Left lung (tissue), 14 donors: ENCODE measurements around the gene SCIN. TPM values are rescaled to one million over a fixed set of nuclear protein-coding genes. Genes with fewer than 3 reads are reported as not detected.
"Not testable (repeated sequence)": the region's sequence is repeated elsewhere in the genome, so short reads cannot be mapped to it uniquely, and the experiment has no call there.

Experiments
- ATAC-seq: fragments of 200-7000 bp; cut with Tn5 transposase; one replicate; pipeline ENCODE4 v1.9.1; 2020; ENCODE audit warnings: moderate library complexity
- DNase-seq, 4 donors: peaks; one replicate each; pipeline ENCODE4 v3.0.0-alpha.2; 2013 to 2020
- H3K27ac ChIP-seq, 2 donors: fragments of 200-600 bp; sonication (generic) in 1 of 2; one replicate each; pipeline versions ENCODE4 v1.5.0 to v1.8.0; 2020 to 2021
- H3K27me3 ChIP-seq, 2 donors: fragments of 200-600 bp; sonication (generic) in 1 of 2; one replicate each; pipeline versions ENCODE4 v1.5.0 to v1.8.0; 2020 to 2021
- H3K36me3 ChIP-seq, 2 donors: fragments of 200-600 bp; sonication (generic) in 1 of 2; one replicate each; pipeline versions ENCODE4 v1.5.0 to v1.8.0; 2020 to 2021
- H3K4me1 ChIP-seq, 2 donors: fragments of 200-600 bp; one replicate each; pipeline ENCODE4 v1.8.0; 2021
- H3K4me3 ChIP-seq, 2 donors: fragments of 200-600 bp; sonication (generic) in 1 of 2; one replicate each; pipeline versions ENCODE4 v1.5.0 to v1.8.0; 2020 to 2021; ENCODE audit warnings: mild to moderate bottlenecking in 1 of 2
- H3K9me3 ChIP-seq, 2 donors: fragments of 200-600 bp; sonication (generic) in 1 of 2; one replicate each; pipeline versions ENCODE4 v1.5.0 to v1.8.0; 2020 to 2021
- CTCF ChIP-seq, 2 donors: fragments of 200-600 bp; sonication (generic) in 1 of 2; IDR thresholded peaks; one replicate each; pipeline versions ENCODE4 v1.5.0 to v1.8.0; 2021; ENCODE audit warnings: antibody characterized with exemption in 2 of 2
- intact Hi-C, 2 donors: fragments of 100-400 bp; cut with DNase I; formaldehyde crosslinking; loops; one replicate each; pipeline versions ENCODE4 v1.11.2 to v1.14.2; 2022
- long read RNA-seq, 12 donors: library from polyadenylated mRNA in 2 of 12; unstranded in 2 of 12; transcript quantifications; one replicate each; pipeline ENCODE4 v2.0.0 and lab custom pipeline, GENCODE V29; 2019 to 2026
- polyA plus RNA-seq, 6 donors: library from polyadenylated mRNA; unstranded; fragments of 120-200 nt; gene quantifications; one replicate each; pipeline ENCODE4 v1.2.1, GENCODE V29; 2013; ENCODE audit not compliant: insufficient read length in 6 of 6
- total RNA-seq, 2 donors: library from RNA; stranded (reverse); fragmentation: NEBNext Ultra II Directional; extraction: Animal tissue kit (Norgen Biotek cat#: 25700); gene quantifications; one replicate each; pipeline ENCODE4 v1.2.1, GENCODE V29; 2021
- donor health status: DM: no; HTN: yes; CAD: no.
- donor health status: DM: no; HTN: no; CAD: no.

SCIN gene
- total RNA-seq (10 to 100 TPM; 13.4 to 13.5 TPM), polyA plus RNA-seq (10 to 100 TPM in 1 of 6 donors, 1 to 10 TPM in 5; 3.4 to 10.2 (median 6.1) TPM)
- long read RNA-seq, donor 1, full-length matches to known transcripts = 6 of 6 reads
- long read RNA-seq, donor 1, partial matches to known transcripts = 0 of 6 reads
- long read RNA-seq, donor 1, other reads (novel, unspliced or antisense) = 0 of 6 reads
- long read RNA-seq, donor 2 = 0 reads
- long read RNA-seq, donor 3 = 0 reads
- long read RNA-seq, donor 4, full-length matches to known transcripts = 1 of 2 reads
- long read RNA-seq, donor 4, partial matches to known transcripts = 1 of 2 reads
- long read RNA-seq, donor 4, other reads (novel, unspliced or antisense) = 0 of 2 reads
- long read RNA-seq, donor 5 = 0 reads
- long read RNA-seq, donor 6, full-length matches to known transcripts = 1 of 1 reads
- long read RNA-seq, donor 6, partial matches to known transcripts = 0 of 1 reads
- long read RNA-seq, donor 6, other reads (novel, unspliced or antisense) = 0 of 1 reads
- long read RNA-seq, donor 7 = 0 reads
- long read RNA-seq, donor 8, full-length matches to known transcripts = 3 of 3 reads
- long read RNA-seq, donor 8, partial matches to known transcripts = 0 of 3 reads
- long read RNA-seq, donor 8, other reads (novel, unspliced or antisense) = 0 of 3 reads
- long read RNA-seq, donor 9 = 0 reads
- long read RNA-seq, donor 10, full-length matches to known transcripts = 1 of 2 reads
- long read RNA-seq, donor 10, partial matches to known transcripts = 1 of 2 reads
- long read RNA-seq, donor 10, other reads (novel, unspliced or antisense) = 0 of 2 reads
- long read RNA-seq, donor 11, full-length matches to known transcripts = 4 of 11 reads
- long read RNA-seq, donor 11, partial matches to known transcripts = 7 of 11 reads
- long read RNA-seq, donor 11, other reads (novel, unspliced or antisense) = 0 of 11 reads
- long read RNA-seq, donor 12, full-length matches to known transcripts = 2 of 2 reads
- long read RNA-seq, donor 12, partial matches to known transcripts = 0 of 2 reads
- long read RNA-seq, donor 12, other reads (novel, unspliced or antisense) = 0 of 2 reads

- DNase-seq (peak; percentile 7 to 87 (median 38)), ATAC-seq (peak; percentile 79)
- peak within 1 kb of the TSS; percentile 60 to 61 for H3K27ac ChIP-seq
- intact Hi-C loops = no loop called here
- H3K4me3 ChIP-seq = peak within 1 kb of the TSS; percentile 26 to 43
- H3K27me3 ChIP-seq = peaks cover 21 to 38% of the 10 kb centered on the region in 2 donors
- no peaks in the 10 kb centered on the region for H3K9me3 ChIP-seq
- H3K4me1 ChIP-seq = peaks cover 0 to 20% of the 10 kb centered on the region in 2 donors
- no peaks in the 10 kb centered on the region for H3K36me3 ChIP-seq
- TF ChIP-seq CTCF (IDR thresholded peaks at IDR 0.05) = no peak
Measured at GRCh38 chr7:12570534-12571461, at the start of gene SCIN. Gene SCIN (plus strand): TSS chr7:12570720. CDS start chr7:12570787, 67 bp downstream.

- peak; percentile 68 for ATAC-seq
- Histone ChIP-seq H3K4me1 (no peaks in the 10 kb centered on the region), H3K9me3 (no peaks in the 10 kb centered on the region), H3K27ac (no peak overlapping the region), H3K27me3 (no peaks in the 10 kb centered on the region), H3K36me3 (no peaks in the 10 kb centered on the region), H3K4me3 (no peak overlapping the region)
- peak in 2 of 4 donors; percentile 35 to 48 for DNase-seq
- intact Hi-C loops = loop anchor here in 1 of 2 donors (10.0 kb wide), 2 partner anchors 100 to 740 kb away; no protein-coding TSS in a partner anchor
- TF ChIP-seq CTCF (IDR thresholded peaks at IDR 0.05) = peak; percentile 62
Measured at GRCh38 chr7:12524794-12525386, 45.6 kb upstream of the SCIN start.

- not testable (repeated sequence) for H3K27ac ChIP-seq, H3K4me1 ChIP-seq, ATAC-seq, H3K9me3 ChIP-seq, H3K27me3 ChIP-seq, H3K4me3 ChIP-seq, H3K36me3 ChIP-seq, DNase-seq
- intact Hi-C loops = loop anchor here in 1 of 2 donors (10.0 kb wide), 2 partner anchors 98 to 738 kb away; no protein-coding TSS in a partner anchor
Measured at GRCh38 chr7:12526693-12527092, 43.8 kb upstream of the SCIN start.

- H3K36me3 ChIP-seq, H3K27ac ChIP-seq, H3K27me3 ChIP-seq, H3K4me1 ChIP-seq, H3K4me3 ChIP-seq, DNase-seq, H3K9me3 ChIP-seq, ATAC-seq: not testable (repeated sequence)
- intact Hi-C loops = loop anchor here in 1 of 2 donors (10.0 kb wide), 2 partner anchors 97 to 737 kb away; no protein-coding TSS in a partner anchor
Measured at GRCh38 chr7:12527670-12528069, 42.9 kb upstream of the SCIN start.

- H3K9me3 ChIP-seq = no peaks in the 10 kb centered on the region
- no peak overlapping the region for H3K27ac ChIP-seq
- intact Hi-C loops = loop anchor here in 1 of 2 donors (10.0 kb wide), 2 partner anchors 95 to 735 kb away; no protein-coding TSS in a partner anchor
- ATAC-seq (no peak), DNase-seq (no peak)
- no peaks in the 10 kb centered on the region for H3K4me1 ChIP-seq
- H3K36me3 ChIP-seq = no peaks in the 10 kb centered on the region
- TF ChIP-seq CTCF (IDR thresholded peaks at IDR 0.05) = no peak
- H3K4me3 ChIP-seq = no peak overlapping the region
- H3K27me3 ChIP-seq = no peaks in the 10 kb centered on the region
Measured at GRCh38 chr7:12529971-12530710, 40.4 kb upstream of the SCIN start.
